Osteocyte (in vitro differentiated cells): Measurements from ENCODE around the gene CRIM1. TPM values are rescaled to one million over a fixed set of nuclear protein-coding genes. Genes with fewer than 3 reads are reported as not detected.

ENCODE experiments used
- DNase-seq: peaks from one replicate; pipeline ENCODE4 v3.0.0; 2021; ENCODE audit warnings: mixed read lengths; ENCODE audit not compliant: unreplicated experiment; ENCODE audit errors: extremely low spot score
- H3K27ac Mint-ChIP-seq: one replicate; pipeline ENCODE4 v1.8.0; 2021; ENCODE audit warnings: mild to moderate bottlenecking, mixed read lengths; ENCODE audit not compliant: unreplicated experiment
- H3K27me3 Mint-ChIP-seq: one replicate; pipeline ENCODE4 v1.8.0; 2021; ENCODE audit warnings: mixed read lengths; ENCODE audit not compliant: unreplicated experiment
- H3K36me3 Mint-ChIP-seq: one replicate; pipeline ENCODE4 v1.8.0; 2021; ENCODE audit warnings: mixed read lengths; ENCODE audit not compliant: unreplicated experiment
- H3K4me1 Mint-ChIP-seq: one replicate; pipeline ENCODE4 v1.8.0; 2021; ENCODE audit warnings: mixed read lengths; ENCODE audit not compliant: unreplicated experiment
- H3K4me3 Mint-ChIP-seq: one replicate; pipeline ENCODE4 v1.8.0; 2021; ENCODE audit warnings: mild to moderate bottlenecking, moderate library complexity, mixed read lengths; ENCODE audit not compliant: unreplicated experiment
- H3K9me3 Mint-ChIP-seq: one replicate; pipeline ENCODE4 v1.8.0; 2021; ENCODE audit warnings: mixed read lengths; ENCODE audit not compliant: unreplicated experiment
- CTCF ChIP-seq: fragments of 200-600 bp; sonication (generic); IDR thresholded peaks from 2 replicates; pipeline ENCODE4 v1.5.0; 2021; ENCODE audit warnings: antibody characterized with exemption, mild to moderate bottlenecking, moderate library complexity
- total RNA-seq: library from RNA; stranded (reverse); gene quantifications from 2 replicates; pipeline ENCODE4 v1.2.1, GENCODE V29; 2021

The CRIM1 gene
- total RNA-seq, 1 donor from 2014 or later: 194 TPM

DNA sequence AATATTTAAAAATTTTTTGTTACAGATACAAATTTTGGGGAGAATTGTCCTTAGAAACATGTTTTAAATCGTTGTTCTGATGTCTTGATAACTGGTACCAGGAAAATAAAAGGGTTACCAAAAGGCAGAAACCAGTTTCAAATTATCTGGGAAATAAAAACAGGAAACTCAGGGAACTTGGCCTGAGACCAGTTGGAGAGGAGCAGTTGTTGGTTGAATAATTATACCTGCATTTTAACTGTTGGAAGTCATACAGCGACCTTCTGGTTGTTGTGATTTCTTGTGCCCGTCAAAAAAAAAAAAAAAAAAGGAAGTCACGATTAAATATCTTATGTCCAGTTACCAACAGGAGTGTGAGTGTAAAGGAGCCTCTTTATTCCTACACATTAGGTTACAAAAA, 51.8 kb downstream of the CRIM1 start:
- Mint-ChIP-seq H3K4me3 (peak overlapping the region; percentile 0), H3K27me3 (no peaks in the 10 kb centered on the region), H3K27ac (peak overlapping the region; percentile 86), H3K4me1 (peaks cover 65% of the 10 kb centered on the region), H3K36me3 (no peaks in the 10 kb centered on the region), H3K9me3 (no peaks in the 10 kb centered on the region)
- DNase-seq: no peak
- TF ChIP-seq CTCF: no peak

GRCh38 chr2:36408198-36408703, 52.7 kb downstream of the CRIM1 start:
- Mint-ChIP-seq H3K27ac (peak overlapping the region; percentile 86), H3K4me1 (peaks cover 72% of the 10 kb centered on the region), H3K4me3 (no peak overlapping the region), H3K27me3 (no peaks in the 10 kb centered on the region), H3K36me3 (no peaks in the 10 kb centered on the region), H3K9me3 (no peaks in the 10 kb centered on the region)
- no peak for DNase-seq
- TF ChIP-seq CTCF: no peak

DNA sequence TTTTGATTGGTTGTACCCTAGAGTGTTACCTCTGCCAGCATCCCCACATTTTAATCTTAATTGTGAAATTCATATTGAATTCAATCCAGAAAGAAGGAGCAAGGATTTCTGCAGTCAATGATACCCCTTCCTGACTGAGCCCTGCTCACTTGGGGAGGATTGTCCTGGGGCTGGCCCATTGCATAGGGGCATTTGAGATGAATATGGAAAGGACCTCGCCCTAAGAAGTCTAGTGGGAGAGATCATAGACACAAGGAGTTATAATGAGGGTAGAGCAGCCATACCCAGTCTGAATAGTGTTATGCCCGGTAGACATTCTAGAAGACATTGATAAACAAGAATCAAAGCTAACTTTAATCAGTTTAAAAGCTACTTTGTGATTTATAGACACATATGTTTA, 53.8 kb downstream of the CRIM1 start:
- peaks cover 83% of the 10 kb centered on the region for H3K4me1 Mint-ChIP-seq
- no peak for DNase-seq
- H3K4me3 Mint-ChIP-seq: no peak overlapping the region
- no peaks in the 10 kb centered on the region for H3K36me3 Mint-ChIP-seq
- no peaks in the 10 kb centered on the region for H3K27me3 Mint-ChIP-seq
- peak overlapping the region; percentile 86 for H3K27ac Mint-ChIP-seq
- TF ChIP-seq CTCF: no peak
- H3K9me3 Mint-ChIP-seq: no peaks in the 10 kb centered on the region

DNA sequence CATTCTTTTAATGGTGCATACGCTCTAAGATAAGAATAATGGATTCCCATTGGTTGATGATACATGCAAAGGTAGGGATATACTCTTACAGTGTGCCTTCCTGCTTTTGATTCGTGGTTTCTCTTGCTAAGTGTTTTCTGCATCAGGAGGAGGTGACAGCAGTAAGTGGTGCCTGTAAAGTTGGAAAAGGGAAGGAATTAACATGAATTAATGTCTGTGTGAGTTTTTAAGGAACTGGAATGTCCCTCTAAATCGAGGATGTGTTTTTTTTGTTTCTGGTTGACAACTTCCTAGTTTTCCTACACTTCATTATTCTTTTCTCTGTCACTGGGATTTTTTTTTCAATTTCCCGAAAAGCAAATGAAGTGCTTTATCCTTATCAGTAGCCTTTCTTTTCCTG, 54.4 kb downstream of the CRIM1 start:
- no peaks in the 10 kb centered on the region for H3K27me3 Mint-ChIP-seq
- H3K9me3 Mint-ChIP-seq: no peaks in the 10 kb centered on the region
- no peaks in the 10 kb centered on the region for H3K36me3 Mint-ChIP-seq
- H3K4me3 Mint-ChIP-seq: no peak overlapping the region
- DNase-seq: no peak
- peaks cover 89% of the 10 kb centered on the region for H3K4me1 Mint-ChIP-seq
- H3K27ac Mint-ChIP-seq: peak overlapping the region; percentile 48
- no peak for TF ChIP-seq CTCF

DNA sequence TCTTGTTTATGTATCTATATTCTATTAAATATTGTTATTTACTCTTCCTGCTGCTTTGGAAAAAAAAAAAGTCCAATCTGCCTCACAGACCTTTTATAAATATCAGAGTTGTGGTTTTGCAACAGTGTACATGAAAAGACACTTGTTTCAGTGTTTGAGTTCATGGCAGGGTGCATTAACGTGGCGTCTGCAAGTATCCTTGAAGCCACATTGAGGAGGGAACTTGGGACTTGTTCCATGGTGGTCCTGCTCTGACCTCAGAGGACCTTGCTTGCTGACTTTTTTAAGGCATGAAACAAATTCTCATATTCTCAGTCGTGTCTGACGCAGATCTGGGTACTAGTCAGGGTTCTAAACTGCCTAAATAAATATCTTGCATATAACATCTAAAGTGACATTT, 55.1 kb downstream of the CRIM1 start:
- Mint-ChIP-seq H3K4me3 (no peak overlapping the region), H3K36me3 (no peaks in the 10 kb centered on the region), H3K4me1 (peaks cover 92% of the 10 kb centered on the region), H3K27ac (peak overlapping the region; percentile 48), H3K27me3 (no peaks in the 10 kb centered on the region), H3K9me3 (no peaks in the 10 kb centered on the region)
- DNase-seq: no peak
- TF ChIP-seq CTCF: no peak
